ENCODE results near the gene MMP2.

MMP2 gene

DNA sequence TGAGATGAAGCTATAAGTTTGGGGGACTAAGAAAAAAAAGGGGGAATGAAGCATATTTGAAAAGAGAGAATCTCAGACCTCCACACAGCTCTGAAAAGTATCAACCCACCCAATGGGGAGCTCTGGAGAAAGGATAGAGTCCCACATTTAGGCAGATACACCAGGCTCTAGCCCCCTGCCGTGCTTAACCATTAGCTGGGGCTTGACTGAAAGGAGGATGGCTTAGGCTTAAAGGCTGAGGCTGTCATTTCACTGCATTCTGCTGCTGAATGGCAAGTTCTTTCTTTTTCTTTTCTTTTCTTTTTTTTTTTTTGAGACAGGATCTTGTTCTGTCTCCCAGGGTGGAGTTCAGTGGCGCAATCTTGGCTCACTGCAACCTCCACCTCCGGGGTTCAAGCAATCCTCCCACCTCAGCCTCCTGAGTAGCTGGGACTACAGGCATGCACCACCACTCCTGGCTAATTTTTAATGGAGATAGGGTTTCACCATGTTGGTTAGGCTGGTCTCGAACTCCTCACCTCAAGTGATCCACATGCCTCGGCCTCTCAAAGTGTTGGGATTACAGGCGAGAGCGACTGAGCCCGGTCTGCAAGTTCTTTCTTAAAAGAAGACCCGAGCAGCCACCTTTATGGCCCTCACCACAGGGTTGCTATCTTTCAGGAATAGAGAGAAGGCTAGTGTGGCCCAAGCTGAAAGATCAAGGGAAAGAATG is 9.0 kb upstream of the MMP2 start:
- no peak for DNase-seq

DNA sequence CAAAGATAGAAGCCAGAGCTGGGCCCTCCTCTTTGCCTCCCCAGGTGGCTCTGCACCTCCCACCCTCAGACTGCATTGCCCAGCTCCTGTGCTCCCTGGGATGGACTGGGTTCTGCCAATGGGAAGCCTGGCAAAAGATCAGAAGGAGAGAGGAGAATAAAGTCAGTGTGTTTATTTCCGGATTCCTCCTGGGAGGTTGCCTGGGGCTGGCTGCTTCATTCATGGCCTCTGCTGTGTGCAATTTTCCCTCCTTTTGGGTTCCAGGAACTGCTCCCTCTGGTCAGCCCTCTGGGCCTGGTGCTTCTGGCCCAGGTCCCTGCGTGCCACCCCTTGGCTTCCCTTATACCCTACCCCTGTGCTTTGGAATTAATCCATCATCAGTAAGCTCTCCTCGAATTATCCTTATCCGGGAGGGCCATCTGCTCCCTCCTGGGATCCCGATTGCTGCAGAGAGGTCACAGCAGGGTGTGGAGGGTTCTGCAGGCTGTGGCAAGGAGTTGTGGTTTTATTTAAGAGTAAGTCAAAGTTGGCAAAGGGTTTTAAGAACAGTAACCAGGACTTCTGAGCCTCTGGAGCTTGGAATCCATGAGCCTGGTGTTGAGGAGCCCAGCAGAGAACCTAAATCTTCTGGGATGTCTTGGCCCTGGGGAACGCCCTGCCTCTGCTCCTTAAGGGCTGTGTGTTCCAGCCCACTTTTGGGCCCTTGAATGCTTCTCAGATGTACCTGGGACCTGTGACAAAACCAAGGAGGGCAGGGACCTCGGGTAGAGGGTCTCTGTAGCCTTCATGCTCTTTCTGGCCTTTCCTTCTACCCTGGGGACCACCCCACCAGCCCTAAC is 8.2 kb upstream of the MMP2 start:
- DNase-seq, result no peak

DNA sequence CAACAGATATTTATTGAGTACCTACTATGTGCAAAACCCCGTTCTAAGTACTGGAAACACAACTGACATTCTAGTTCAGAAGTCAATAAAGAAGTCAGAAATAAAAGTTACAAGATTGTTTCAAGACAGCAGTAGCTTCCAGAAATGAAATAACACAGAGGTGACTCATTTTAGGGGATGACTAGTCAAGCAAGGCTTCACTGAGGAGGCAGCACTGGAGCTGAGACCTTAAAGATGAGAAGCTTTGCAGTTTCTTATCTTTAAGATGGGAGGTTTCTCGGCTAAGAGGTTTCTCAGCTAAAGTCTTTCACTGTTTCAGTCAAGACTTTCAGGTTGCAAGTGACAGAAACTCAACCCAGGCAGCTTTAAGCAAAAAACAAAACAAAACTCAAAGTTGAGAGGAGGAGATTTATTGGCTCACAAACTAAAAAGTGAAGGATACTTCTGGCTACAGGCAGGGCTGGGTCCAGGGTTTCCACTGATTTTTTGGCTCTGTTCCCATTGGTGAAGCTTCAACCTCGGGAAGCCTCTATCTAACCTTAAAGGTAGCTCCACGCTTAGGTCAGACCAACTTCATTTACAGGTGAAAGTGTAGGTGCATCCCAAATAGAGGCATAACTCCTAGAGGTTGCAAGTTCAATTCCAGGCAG is 7.4 kb upstream of the MMP2 start:
- DNase-seq, result no peak

DNA sequence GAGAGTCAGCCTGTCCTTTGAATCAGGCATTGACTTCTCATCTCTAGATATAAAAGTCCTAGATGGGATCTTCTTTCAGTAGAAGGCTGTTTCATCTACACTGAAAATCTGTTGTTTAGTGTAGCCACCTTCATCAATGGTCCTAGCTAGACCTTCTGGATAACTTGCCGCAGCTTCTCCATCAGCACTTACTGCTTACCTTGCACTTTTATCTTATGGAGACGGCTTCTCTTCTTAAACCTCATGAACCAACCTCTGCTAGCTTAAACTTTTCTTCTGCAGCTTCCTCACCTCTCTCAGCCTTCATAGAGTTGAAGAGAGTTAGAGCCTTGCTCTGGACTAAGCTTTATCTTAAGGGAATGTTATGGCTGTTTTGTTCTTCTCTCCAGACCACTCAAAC is 5.4 kb upstream of the MMP2 start:
- DNase-seq, result no peak

DNA sequence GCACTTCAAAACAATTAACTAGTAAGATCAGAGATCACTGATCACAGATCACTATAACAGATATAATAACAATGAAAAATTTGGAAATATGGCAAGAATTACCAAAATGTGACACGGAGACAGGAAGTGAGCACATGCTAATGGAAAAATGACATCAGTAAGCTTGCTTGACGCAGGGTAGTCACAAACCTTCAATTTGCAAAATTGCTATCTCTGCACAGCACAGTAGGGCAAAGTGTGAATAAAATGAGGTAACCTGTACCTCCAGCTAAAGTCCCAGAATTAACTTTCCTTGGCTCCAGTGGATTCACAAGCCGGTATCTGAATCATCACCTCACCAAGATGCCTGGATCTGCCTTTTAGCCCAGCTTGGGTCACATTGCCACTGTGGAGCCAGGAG is 4.2 kb upstream of the MMP2 start:
- no peak for DNase-seq

GRCh38 chr16:55475919-55476318 is 3.1 kb upstream of the MMP2 start:
- DNase-seq, result no peak

DNA sequence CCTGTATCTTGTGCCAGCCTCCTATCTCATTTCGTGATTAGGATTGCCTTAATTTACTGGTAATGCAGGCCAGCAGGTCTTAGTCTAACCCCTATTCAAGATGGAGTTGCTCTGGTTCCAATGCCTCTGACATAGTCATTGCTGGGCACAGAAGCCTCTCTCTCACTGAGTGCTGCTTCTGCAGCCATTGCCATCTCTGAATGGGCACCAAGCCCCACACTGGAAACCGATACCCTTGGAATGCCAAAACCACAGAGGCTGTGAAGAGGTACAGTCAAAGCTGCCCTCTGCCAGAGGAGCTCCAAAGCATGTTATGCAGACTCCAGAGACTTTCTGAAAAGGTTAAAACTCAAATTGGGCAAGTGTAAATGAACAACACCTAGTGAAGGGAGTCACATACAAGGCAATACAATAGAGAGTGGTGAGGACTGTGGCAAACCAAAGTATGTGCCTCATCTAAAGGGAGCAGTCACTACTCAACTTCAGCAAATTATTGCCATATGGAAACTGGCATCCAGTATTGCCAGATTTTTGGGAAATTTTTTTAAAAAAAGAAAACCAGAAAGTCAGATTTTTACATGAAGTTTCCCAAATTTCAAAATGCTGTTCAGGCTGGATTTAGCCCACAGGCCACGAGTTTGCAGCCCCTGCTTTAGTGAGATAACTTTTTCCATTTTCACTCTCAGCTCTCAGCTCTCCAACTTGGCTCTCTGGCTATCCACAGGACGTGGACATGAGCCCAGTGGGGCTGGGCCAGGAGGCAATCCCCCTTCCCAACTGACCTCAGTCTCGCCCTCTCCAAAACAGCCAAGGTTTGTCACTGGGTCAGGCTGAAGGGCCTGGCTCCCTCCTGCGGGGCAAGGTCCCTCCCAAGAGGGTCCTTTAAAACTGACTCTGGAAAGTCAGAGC is 2.1 kb upstream of the MMP2 start:
- no peak for DNase-seq

DNA sequence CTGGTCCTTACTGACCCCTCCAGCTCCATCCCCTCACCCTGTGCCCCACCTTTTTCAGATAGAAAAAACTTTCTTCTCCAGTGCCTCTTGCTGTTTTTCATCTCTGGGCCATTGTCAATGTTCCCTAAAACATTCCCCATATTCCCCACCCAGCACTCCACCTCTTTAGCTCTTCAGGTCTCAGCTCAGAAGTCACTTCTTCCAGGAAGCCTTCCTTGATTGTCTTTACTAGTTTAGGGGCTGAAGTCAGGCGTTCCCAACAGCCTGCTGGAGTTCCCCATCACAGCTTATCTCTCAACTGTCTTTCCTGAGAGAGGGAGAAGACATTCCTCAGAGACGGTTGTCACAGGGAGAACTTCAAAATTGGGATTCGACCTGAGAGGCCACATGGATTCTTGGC is 1.3 kb upstream of the MMP2 start:
- no peak for DNase-seq

GRCh38 chr16:55479430-55480140 is 587 bp downstream of the MMP2 start:
- no peak for DNase-seq

DNA sequence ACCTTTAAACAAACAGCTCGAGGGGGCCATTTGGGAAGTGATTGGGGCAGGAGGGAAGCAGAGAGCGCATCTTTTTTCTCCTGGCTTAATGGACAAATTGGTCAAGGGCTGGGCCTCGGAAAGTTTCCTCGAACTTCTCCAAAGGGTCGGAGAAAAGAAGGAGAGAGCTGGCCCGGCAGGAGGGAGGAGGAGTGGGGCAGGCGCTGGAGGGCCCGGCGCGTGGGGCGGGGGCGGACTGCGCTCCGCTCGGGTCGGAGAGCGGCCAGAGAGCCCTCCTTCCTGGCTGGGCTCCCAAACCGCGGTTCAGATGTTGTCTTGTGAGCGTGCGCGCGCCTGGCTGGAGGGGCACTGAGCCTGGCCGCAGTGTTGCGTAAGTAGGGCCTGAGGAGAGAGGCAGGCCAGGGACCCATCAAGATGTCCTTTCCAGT is 1.2 kb downstream of the MMP2 start:
- no peak for DNase-seq

DNA sequence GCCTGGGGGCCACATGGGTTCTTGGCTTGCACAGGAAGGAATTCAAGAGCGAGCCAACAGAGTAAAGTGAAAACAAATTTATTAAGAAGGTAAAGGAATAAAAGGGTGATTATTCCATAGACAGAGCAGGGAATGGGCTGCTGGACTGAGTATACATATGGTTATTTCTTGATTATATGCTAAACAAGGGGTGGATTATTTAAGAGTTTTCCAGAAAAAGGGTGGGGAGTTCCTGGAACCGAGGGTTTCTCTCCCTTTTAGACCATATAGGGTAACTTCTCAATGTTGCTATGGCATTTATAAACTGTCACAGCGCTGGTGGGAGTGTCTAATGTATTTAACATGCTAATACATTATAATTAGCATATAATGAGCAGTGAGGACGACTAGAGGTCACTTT is 2.0 kb downstream of the MMP2 start:
- no peak for DNase-seq

- no peak for DNase-seq
Measured at GRCh38 chr16:55482056-55482455, 3.1 kb downstream of the MMP2 start.

DNA sequence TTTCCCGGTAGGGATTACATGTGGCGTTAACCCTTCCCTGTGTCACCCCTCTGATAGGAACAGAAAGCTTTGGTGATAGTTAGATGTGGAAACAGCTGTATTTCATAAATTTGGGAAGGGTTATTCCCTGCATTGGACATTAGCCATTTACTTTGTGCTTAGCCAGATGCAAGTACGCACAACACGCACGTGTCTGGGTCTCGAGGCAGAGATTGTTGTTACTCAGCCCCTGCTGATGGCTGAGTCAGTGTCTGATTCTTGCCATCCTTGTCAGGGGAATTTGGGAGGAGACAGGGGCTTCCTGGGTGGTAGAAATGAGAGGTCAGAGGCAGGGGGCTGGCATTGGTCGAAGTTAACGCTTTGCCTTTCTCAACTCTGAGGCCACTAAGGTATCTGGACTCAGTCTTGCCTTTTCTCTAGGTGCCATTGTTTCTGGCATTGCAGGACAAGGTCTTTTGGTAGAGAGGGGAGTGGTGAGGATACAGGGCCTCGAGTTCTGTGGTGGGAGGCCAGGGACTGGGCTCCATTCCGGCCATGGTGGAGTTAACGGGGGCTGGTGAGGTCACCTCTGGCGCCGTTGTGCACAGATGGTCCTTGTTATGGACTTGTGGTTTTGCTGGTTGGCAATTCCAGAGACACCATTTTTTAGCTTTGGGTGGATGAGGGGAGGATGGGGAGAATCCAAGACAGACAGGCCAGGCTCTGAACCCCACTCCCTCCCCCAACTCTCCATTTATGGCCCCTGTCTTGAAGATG is 8.2 kb downstream of the MMP2 start:
- DNase-seq, result no peak

DNA sequence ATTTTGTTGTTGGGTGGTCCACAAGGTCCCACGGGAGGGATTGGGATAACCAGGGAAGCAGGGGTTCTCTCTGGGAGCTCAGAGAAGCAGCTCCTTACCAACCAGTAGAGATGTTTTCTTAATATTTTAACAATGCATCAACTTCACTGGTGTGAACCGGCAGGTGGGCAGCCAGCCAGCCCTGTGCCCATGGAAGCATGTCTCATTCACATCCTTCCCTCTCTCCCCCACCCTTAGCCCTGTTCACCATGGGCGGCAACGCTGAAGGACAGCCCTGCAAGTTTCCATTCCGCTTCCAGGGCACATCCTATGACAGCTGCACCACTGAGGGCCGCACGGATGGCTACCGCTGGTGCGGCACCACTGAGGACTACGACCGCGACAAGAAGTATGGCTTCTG is 9.3 kb downstream of the MMP2 start:
- no peak for DNase-seq

DNA sequence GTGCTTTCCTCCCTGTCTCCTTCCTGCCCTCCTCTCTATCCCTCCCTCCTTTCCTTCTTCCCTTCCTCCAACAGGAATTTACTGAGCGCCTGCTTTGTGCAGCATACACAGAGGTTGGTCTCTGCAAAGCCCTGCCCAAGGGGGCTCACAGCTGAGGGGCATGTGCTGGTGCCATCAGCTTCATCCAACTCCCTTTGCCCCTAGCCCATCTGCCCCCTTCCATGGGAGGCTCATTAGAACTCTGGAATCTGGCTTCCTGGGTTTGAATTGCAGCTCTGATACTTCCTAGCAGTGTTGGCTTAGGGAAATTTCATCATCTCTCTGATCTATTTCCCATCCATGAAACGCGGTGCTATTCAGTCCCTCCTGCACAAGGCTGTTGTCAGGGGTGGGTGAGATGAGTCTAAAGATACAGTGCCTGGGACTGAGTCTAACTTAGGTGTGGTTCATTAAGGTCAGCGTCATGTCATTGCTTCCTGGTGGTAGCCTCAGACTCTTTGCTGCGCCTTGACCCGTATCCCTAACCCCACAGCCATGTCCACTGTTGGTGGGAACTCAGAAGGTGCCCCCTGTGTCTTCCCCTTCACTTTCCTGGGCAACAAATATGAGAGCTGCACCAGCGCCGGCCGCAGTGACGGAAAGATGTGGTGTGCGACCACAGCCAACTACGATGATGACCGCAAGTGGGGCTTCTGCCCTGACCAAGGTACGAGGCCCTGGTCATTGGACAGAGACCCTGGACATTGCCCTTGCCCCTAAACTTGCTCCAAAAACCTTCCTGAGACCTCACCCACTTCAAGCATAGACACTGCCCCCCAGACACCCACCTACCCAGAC is 10.3 kb downstream of the MMP2 start:
- no peak for DNase-seq

DNA sequence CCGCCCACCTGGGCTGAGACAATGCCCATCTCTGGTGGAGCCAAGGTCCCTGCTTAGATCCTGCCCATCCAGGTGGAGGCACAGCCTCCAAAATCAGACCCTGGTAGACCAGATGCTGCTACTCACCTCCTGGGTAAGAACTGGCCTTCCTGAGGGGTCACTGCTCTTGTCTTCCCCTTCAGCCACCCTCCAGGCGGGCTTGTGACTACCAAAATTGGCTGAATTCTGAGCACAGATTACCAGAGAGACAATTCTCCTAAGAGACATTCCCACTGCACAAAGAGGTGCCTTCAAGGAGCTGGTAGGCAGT is 10.9 kb downstream of the MMP2 start:
- no peak for DNase-seq

- DNase-seq, result no peak
Measured at GRCh38 chr16:55490301-55490700, 11.3 kb downstream of the MMP2 start.

- DNase-seq, result no peak
Measured at GRCh38 chr16:55491691-55492090, 12.7 kb downstream of the MMP2 start.

DNA sequence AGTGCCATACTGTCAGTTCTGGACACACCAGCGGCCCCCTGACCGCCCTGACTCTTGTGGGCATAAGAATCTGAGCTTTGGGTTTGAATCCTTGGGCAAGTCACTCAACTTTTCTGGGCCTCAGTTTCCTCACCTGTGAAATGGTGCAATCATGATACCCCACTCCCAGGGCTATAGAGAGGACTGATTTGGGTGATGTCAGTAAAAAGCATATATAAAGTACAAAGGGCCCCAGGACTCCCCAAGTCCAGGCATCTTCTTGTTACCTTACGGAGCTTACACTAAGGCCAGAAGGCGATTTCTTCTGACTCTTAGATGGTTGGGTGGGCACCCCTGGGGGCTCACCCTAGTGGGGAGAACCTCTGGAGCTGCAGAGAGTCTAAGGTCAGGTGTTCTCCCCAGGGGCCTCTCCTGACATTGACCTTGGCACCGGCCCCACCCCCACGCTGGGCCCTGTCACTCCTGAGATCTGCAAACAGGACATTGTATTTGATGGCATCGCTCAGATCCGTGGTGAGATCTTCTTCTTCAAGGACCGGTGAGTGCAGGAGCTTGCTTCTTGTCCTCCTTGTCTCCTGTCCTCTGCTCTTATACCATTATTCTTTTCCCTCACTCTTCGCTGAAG is 13.9 kb downstream of the MMP2 start:
- DNase-seq, result no peak

- DNase-seq, result no peak
Measured at GRCh38 chr16:55494994-55495421, 16.0 kb downstream of the MMP2 start.
